ENCODE measurements around the gene DDX56. TPM values are rescaled to one million over a fixed set of nuclear protein-coding genes. Genes with fewer than 3 reads are reported as not detected.
A peak's percentile ranks its signal among the peaks of the same experiment; 100 is the strongest.

Gene DDX56
- total and polyA plus RNA-seq, 7 donors = 38.1 to 85.8 (median 56.3) TPM

- ATAC-seq (peak in 1 of 4 donors; percentile 25), DNase-seq (no peak)
- Histone ChIP-seq H3K27me3 (ENCODE audit: insufficient read depth in 3 of 3, low read length in 2 of 3) (no peaks in the 10 kb centered on the region), H3K27ac (peak overlapping the region; percentile 95), H3K9me3 (no peaks in the 10 kb centered on the region), H3K36me3 (ENCODE audit: insufficient read depth in 1 of 2, low read depth in 1 of 2) (peaks cover 25 to 82% of the 10 kb centered on the region in 2 donors), H3K4me3 (peak overlapping the region; percentile 97), H3K4me1 (peaks cover 19% of the 10 kb centered on the region)
- TF ChIP-seq, protein P1, sequence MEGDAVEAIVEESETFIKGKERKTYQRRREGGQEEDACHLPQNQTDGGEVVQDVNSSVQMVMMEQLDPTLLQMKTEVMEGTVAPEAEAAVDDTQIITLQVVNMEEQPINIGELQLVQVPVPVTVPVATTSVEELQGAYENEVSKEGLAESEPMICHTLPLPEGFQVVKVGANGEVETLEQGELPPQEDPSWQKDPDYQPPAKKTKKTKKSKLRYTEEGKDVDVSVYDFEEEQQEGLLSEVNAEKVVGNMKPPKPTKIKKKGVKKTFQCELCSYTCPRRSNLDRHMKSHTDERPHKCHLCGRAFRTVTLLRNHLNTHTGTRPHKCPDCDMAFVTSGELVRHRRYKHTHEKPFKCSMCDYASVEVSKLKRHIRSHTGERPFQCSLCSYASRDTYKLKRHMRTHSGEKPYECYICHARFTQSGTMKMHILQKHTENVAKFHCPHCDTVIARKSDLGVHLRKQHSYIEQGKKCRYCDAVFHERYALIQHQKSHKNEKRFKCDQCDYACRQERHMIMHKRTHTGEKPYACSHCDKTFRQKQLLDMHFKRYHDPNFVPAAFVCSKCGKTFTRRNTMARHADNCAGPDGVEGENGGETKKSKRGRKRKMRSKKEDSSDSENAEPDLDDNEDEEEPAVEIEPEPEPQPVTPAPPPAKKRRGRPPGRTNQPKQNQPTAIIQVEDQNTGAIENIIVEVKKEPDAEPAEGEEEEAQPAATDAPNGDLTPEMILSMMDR (IDR thresholded peaks at IDR 0.05) = no peak
- WGBS, 3 donors = 47 to 67% (median 64%) methylated on average over 5 of the region's 5 CpGs
- intact Hi-C loops (cut with DNase I) = no loop called here
Measured at GRCh38 chr7:44572771-44573170, 937 bp downstream of the DDX56 start.

DNA sequence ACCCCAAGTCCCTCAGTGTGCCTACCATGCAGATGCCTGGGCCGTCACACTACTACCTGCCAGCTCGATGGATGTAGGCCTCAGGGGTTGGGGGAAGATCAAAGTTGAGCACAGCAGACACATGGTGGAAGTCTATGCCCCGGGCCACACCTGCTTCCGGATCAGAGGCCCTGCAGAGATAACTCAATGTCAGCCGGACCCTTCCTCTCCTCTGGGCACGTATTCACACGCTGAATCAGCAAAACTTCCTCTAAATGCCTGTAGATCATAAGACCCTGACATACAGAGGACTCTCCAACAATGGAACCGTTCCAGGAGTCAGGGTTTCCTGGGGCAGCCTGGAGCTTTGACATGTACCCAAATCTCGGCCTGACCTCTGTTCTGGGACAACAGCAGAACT lies 3.7 kb downstream of the DDX56 start:
- H3K27me3 ChIP-seq (ENCODE audit: insufficient read depth in 3 of 3, low read length in 2 of 3) = no peaks in the 10 kb centered on the region
- no peaks in the 10 kb centered on the region for H3K9me3 ChIP-seq
- H3K36me3 ChIP-seq (ENCODE audit: insufficient read depth in 1 of 2, low read depth in 1 of 2) = peaks cover 25 to 82% of the 10 kb centered on the region in 2 donors
- TF ChIP-seq, protein P1 (IDR thresholded peaks at IDR 0.05) = no peak
- intact Hi-C loops (cut with DNase I) = loop anchor here (5.0 to 10.0 kb wide), 3 partner anchors 73 to 328 kb away; no protein-coding TSS in a partner anchor
- H3K4me3 ChIP-seq = no peak overlapping the region
- H3K27ac ChIP-seq = no peak overlapping the region
- ATAC-seq (no peak), DNase-seq (no peak)
- H3K4me1 ChIP-seq = peaks cover 19% of the 10 kb centered on the region
- WGBS, 3 donors = 89 to 92% (median 92%) methylated on average over 9 of the region's 9 CpGs

GRCh38 chr7:44568771-44569560 lies 4.7 kb downstream of the DDX56 start:
- Histone ChIP-seq H3K27ac (no peak overlapping the region), H3K4me3 (no peak overlapping the region), H3K9me3 (no peaks in the 10 kb centered on the region), H3K4me1 (peaks cover 12% of the 10 kb centered on the region), H3K36me3 (ENCODE audit: insufficient read depth in 1 of 2, low read depth in 1 of 2) (peaks cover 29 to 90% of the 10 kb centered on the region in 2 donors), H3K27me3 (ENCODE audit: insufficient read depth in 3 of 3, low read length in 2 of 3) (no peaks in the 10 kb centered on the region)
- WGBS, 3 donors = 79 to 87% (median 82%) methylated on average over 17 of the region's 17 CpGs
- no peak for ATAC-seq
- intact Hi-C loops (cut with DNase I) = loop anchor here (5.0 to 10.0 kb wide), 3 partner anchors 72 to 327 kb away; no protein-coding TSS in a partner anchor
- DNase-seq = no peak
- TF ChIP-seq, protein P1 (IDR thresholded peaks at IDR 0.05) = no peak

DNA sequence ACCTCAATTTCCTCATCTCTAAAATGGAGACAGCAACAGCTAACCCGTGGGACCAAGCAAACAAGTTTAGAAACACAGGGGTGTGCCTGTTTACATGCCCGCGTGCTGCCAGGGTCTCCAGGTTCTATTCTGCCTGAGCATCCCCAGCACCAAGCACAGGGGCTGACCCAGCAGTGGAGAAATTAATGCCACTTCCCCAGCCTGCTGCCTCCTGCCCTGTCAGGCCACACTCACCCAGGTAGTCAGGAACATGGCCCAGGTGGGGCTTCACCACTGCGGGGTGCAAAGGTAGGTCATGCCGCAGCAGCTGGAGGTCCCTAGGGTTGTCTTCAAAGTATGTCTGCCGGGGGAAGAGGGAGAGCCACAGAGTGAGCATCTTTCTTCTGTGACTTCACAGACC lies 5.8 kb downstream of the DDX56 start:
- no peak for ATAC-seq
- TF ChIP-seq, protein P1 (IDR thresholded peaks at IDR 0.05) = no peak
- H3K27me3 ChIP-seq (ENCODE audit: insufficient read depth in 3 of 3, low read length in 2 of 3) = no peaks in the 10 kb centered on the region
- 92 to 97% (median 93%) methylated on average over 6 of the region's 6 CpGs for WGBS, 3 donors
- peaks cover 11% of the 10 kb centered on the region for H3K4me1 ChIP-seq
- DNase-seq = no peak
- H3K4me3 ChIP-seq = no peak overlapping the region
- no peaks in the 10 kb centered on the region for H3K9me3 ChIP-seq
- H3K27ac ChIP-seq = no peak overlapping the region
- peaks cover 29 to 92% of the 10 kb centered on the region in 2 donors for H3K36me3 ChIP-seq (ENCODE audit: insufficient read depth in 1 of 2, low read depth in 1 of 2)
- intact Hi-C loops (cut with DNase I) = loop anchor here (5.0 to 10.0 kb wide), 3 partner anchors 71 to 326 kb away; no protein-coding TSS in a partner anchor

Data from psoas muscle (tissue), 8 donors.